UCSD-AML1 (cell line): ENCODE data around the gene MMP12.
"Not testable (repeated sequence)": the region's sequence is repeated elsewhere in the genome, so short reads cannot be mapped to it uniquely, and the experiment has no call there.

Source experiments
- DNase-seq: peaks from one replicate; lab custom pipeline; 2025; ENCODE audit not compliant: unreplicated experiment; lab: John Stamatoyannopoulos, UW

The MMP12 gene

DNA sequence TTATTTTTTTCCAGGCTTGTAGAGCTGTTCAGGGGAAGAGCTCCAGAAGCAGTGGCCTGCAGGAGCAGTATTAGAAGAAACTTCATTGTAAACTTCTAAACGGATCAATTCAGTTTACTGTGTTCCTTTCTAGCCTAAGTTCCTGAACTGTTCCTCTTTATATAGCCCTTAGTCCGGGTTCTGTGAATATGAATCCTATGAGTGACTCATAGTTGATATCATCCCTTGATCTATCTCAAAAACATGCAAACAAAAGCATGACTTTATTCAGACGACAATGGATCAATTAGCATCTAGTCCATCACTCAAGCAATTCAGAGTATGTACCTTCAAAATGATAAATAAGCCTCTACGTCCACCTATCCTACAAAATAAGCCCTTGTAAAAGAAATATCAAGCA lies at the start of gene MMP12:
TSS of gene MMP12 (minus strand) at position 131 of the 400 bp plus-strand sequence. CDS start at position 86, 45 bp downstream.
- no peak for DNase-seq

DNA sequence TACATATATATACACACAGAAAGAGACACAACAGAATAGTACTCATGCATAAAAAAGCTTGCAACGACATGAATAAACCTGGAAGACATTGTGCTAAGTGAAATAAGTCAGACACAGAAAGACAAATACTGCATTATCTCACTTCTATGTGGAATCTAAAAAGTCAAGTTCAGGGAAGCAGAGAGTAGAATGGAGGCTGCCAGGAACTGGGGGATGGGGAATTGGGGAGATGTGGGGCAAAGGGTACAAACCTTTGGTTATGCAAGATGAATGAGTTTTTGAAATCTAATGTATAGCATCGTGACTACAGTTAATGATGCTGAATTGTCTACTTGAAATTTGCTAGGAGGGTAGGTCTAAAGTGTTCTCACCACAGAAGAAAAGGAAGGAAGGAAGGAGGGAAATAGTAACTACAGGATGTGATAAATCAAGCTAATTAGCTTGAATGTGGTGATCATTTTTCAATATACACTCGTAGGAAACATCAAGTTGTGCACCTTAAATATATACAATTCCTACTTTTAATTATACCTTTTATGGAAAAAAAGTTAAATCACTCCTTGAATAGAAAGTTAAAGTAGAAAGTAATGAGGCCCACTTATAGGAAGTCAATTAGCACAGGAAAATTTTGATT lies 46.9 kb upstream of the MMP12 start:
- DNase-seq, result no peak

DNA sequence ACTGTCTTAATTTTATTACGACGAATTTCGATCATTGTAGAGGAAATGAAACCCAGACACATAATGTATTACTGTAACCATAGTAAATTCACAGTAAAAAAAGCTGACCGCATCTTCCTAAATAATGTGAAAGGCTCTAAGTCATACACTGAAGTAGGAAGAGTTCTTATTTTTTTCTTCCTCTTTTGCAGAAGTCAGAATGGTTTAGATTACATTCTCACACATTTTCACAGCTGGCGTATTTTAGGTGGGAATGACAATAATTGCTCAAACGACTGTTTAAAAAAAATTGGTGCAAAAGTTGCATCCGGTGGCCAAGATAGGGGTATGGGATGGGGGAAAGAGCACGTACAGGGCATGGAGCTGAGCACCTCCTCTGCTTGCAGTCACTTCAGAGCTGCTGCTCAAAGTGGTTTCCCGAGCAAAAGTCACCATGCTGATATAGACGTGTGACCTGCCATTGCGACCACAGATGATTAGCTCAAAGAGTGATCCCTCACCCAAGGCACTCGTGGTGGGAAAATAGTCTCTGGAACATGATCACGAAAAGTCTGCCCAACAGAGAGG lies 45.4 kb upstream of the MMP12 start:
- peak; percentile 51 for DNase-seq

GRCh38 chr11:102915044-102915375 lies 40.2 kb upstream of the MMP12 start:
- DNase-seq, result no peak

- peak; percentile 23 for DNase-seq
Measured at GRCh38 chr11:102914238-102915043, 39.7 kb upstream of the MMP12 start.

- no peak for DNase-seq
Measured at GRCh38 chr11:102912482-102912830, 37.7 kb upstream of the MMP12 start.

GRCh38 chr11:102911758-102912481 lies 37.1 kb upstream of the MMP12 start:
- DNase-seq, result no peak

- DNase-seq, result not testable (repeated sequence)
Measured at GRCh38 chr11:102905848-102906247, 31.1 kb upstream of the MMP12 start.

GRCh38 chr11:102903895-102904294 lies 29.1 kb upstream of the MMP12 start:
- not testable (repeated sequence) for DNase-seq

- no peak for DNase-seq
Measured at GRCh38 chr11:102900346-102900745, 25.6 kb upstream of the MMP12 start.

DNA sequence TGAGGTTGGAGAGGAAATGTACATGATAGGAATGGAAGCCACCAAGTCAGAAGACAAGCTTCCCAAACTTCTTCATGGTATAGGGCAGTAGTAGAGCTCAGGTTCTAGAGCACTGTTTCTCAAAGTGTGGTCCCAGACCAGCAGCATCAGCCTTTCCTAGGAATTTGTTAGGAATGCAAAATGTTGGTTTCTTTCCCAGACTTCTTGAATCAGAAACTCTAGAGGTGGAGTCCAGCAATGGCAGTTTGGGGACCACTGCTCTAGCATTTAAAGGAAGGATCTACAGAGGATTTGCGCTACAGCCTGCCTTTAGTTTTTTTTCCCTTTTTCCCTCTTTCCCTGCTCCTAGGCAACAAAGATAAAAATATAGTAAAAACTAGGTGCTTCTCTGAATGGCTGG lies 17.0 kb upstream of the MMP12 start:
- DNase-seq, result no peak

GRCh38 chr11:102886999-102887398 lies 12.2 kb upstream of the MMP12 start:
- no peak for DNase-seq

GRCh38 chr11:102883141-102883540 lies 8.4 kb upstream of the MMP12 start:
- no peak for DNase-seq

DNA sequence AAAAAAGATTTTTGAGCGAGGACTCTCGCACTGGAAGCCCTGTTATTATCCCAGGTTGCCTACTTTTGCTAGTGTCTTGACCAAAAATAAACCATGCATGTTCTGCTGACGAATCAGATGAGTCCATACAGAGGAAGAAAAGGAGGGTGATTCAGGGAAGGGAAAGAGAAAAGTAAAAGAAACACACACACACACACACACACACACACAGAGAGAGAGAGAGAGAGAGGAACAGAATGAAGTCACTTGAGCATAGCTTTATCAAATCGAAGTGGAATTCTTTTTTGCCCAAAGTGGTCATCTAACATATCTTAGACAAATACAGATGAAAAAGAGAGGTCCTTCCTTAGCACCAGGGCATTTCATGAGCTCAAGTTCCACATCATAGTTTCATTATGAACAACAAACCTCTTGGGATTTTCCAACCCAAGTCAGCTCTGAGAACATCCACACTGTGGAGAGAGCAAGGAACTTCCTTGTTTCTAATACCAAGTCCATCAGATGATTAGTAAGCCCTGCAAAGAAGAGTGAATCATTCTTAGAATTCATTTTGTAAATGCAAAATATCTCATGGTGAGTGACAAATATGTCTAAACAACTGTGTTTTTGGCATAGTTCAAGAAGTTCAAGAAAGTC lies 7.7 kb upstream of the MMP12 start:
- DNase-seq, result no peak

DNA sequence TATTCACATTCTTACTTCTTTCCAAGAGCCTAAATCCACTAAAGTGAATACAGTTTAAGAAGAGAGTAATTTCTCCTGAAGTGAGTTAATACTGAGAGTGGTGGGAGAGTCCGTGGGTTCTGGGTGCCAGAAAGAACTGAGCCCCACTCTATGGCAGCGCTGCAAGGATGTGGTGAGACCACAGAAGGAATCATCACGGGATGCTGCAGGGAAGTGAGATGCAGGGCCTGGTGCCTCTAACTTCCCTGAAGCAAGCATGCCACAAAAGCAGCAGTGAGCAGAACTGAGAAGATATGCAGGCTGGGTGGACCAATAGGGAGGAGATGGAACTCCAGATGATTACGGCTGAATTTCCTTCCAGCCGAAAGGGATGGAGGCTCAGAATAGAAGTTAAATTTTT lies 5.0 kb upstream of the MMP12 start:
- peak; percentile 19 for DNase-seq

DNA sequence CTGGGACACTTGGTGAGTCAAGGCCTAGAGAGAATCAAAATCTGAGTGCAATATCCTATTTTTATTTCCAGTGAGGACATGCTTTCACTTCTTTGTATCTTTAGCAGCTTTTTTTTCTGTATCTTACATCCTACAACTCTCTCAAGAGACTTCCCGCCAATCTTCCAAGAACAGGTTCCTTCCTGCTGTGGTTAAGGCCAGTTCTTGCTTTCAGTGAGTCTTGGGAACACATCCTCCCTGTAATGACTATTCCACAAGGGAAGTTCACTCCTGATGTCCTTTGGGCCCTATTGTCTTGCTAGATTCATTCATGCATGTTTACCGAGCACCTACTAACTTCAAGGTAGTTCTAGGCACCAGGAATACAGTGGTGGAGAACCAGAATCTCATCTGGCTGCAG lies 3.8 kb upstream of the MMP12 start:
- no peak for DNase-seq

- DNase-seq, result not testable (repeated sequence)
Measured at GRCh38 chr11:102869354-102869964, 5.3 kb downstream of the MMP12 start.

DNA sequence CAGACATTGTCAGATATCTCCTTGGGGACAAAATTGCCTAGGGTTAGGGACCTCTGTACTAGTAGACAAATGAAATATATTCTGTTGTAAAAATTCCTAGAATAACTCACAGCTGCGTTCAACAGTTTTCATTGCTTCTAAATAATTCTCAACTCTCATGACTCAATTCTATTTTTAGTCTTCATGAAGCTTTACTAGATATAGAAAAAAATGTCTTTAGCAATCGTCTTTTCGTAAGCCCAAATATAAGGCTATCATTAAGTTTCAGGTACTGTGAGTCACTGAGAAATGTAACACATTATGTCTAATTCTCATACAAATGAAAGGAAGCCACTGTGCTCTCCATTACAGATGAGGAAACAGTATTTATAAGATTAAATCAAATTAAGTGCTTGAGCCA lies 6.4 kb downstream of the MMP12 start:
- DNase-seq, result no peak

GRCh38 chr11:102864724-102865123 lies 10.1 kb downstream of the MMP12 start:
- DNase-seq, result no peak

- DNase-seq, result no peak
Measured at GRCh38 chr11:102853956-102854355, 20.8 kb downstream of the MMP12 start.

DNA sequence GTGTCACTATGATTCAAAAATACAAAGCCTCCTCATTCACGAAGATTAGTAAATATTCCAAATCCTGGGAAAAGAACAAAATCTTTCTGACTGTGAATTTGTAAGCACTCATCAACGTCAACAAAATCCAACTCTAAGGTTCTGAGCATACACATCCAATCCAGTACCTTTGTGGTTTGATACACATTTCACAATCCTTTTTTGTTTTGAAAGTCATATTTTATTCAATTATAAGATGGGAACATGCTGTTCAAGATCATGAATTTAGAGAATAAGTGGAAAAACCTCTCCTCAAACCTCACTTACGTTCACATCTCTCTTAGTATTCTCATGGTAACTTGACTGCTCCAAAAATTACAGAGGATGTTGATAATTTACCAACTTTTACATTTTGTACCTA lies 21.7 kb downstream of the MMP12 start:
- DNase-seq, result no peak
